Midbrain (tissue), 1 donor: ENCODE data around the gene KNDC1.
"Not testable (repeated sequence)": the region's sequence is repeated elsewhere in the genome, so short reads cannot be mapped to it uniquely, and the experiment has no call there.

ENCODE experiments used
- DNase-seq: peaks from one replicate; lab custom pipeline; 2025; lab: John Stamatoyannopoulos, UW

KNDC1 gene

GRCh38 chr10:133224076-133224475, 64.1 kb downstream of the KNDC1 start:
- no peak for DNase-seq

DNA sequence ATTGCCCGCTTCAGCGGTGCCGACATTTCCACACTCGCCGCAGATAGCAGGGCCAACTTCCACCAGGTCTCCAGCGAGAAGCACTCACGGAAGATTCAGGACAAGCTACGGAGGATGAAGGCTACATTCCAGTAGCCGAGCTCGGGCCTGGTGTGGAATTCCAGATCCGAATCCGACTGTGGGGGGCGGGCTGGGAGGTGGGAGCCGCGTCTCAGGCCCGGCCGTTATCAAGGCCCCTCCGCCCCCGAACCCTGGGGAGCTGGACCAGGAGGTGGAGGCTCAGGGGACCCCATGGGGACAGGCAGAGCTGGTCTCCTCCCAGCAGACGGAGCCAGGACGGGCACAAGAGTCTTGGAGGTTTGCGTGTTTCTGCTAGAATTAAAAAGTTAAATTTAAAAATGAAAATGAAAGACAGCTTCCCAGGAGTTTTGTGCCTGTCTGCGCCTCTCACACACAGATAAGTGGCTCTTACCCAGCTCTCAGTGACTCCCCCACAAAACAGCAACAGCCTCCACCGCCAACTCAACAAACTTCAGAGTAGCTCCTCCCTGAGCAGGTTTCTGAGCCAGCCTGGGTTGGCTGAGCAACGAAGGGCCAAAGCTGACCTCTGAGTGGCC, 64.8 kb downstream of the KNDC1 start:
- peak; percentile 20 for DNase-seq

DNA sequence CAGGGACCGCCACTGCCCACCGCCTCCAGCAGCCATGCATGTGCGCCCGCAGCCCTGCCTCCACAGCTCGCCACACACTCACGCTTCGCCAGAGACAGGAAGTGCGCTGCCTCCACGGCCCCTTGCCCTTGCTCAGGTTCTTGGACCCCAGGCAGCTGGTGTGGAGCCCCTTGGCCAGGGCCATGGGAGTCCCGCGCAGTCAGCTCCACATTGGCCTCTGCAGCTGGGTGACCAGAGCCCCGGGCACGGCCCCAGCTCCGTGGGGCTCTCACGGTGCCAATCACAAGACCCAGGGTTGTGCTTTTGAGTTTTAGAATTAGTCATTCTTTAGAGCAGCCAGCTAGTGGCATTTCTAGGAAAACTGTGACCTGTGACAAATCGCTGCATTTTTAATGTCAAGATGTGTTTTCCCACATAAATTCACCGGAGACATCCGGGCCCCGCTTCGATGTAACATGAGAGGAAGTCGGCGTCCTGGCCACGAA, 65.7 kb downstream of the KNDC1 start:
- peak; percentile 12 for DNase-seq

DNA sequence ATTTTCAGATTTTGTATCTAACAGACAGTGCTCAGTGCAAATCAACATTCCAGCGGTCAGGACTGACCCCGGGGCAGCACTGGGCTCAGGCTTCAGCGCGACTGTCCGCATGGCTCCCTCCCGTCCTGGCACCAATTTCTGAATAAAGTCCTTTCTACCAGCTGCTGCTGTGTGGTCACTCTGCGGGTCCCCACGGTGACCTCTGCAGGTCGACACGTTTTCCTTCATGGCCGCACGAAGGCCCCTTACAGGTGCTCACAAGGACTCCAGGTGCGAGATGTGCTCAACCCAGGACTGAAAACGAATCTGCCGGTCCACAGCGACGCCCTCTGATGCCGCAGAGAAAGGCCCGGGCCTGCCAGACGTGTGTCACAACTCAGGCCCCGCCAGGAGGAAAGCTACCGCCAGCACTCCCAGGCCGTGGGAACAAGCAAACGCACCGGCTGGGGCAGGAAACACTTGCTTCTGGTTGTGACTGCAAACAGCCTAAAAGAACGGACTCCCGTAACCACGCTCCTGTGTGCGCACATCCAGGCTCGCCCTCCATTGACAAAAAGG, 66.3 kb downstream of the KNDC1 start:
- DNase-seq, result no peak

DNA sequence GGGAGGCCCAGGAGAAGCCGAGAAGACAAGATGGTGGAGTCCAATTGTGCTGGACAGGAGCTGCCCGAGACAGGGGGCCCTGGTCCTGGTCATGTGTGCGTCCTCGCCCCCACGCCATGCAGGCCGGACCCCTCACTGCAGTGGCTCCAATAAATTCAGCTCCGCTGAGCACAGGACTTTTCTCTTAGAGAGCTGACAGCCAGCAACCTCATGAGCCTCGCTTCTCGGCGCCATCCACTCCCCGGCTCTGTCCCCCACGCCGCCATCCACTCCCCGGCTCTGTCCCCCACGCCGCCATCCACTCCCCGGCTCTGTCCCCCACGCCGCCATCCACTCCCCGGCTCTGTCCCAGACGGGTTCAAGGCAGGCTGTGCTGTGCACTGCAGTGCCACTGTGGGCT, 67.2 kb downstream of the KNDC1 start:
- DNase-seq, result no peak

DNA sequence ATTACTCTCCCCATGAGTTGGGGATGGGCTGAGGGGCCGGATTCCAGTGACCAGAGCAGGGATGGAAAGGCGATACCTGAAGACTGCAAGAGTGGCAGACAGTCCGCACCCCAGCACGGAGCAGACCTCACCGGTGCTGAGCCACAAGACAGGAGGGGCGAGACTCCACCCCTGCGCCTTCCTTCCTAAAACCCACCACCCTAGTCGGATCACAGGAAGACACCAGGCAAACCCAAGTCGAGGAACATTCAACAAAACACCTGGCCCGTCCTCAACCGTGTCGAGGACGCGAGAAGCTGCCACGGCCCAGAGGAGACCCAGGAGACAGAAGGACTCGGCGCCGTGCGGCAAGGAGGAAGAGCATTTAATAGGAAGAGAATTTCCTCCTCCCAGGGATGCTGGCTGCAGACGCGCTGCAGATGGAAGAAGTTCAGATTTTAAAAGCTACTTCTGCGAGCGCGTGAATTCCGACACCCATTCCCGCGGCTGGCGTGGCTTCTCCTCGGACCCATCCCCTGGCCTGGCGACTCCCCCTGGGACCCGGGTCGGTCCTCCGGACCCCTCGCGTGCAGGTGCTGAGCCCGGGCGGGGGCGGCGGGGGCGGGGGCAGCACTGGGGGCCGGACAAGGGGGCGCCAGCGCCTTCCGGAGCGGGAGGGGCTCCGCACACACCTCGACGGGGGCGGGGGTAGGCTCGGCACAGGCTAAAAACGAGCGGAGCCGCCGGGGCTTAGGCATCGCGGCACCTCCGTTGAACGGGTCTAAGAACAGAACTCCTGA, 69.4 kb downstream of the KNDC1 start:
- no peak for DNase-seq

- no peak for DNase-seq
Measured at GRCh38 chr10:133230044-133230361, 70.0 kb downstream of the KNDC1 start, which contains the start of gene UTF1. Gene UTF1, plus strand, starts transcription at chr10:133230217. Its CDS starts 72 bp downstream, at chr10:133230289.

GRCh38 chr10:133230387-133231195, 70.6 kb downstream of the KNDC1 start:
- DNase-seq, result no peak

DNA sequence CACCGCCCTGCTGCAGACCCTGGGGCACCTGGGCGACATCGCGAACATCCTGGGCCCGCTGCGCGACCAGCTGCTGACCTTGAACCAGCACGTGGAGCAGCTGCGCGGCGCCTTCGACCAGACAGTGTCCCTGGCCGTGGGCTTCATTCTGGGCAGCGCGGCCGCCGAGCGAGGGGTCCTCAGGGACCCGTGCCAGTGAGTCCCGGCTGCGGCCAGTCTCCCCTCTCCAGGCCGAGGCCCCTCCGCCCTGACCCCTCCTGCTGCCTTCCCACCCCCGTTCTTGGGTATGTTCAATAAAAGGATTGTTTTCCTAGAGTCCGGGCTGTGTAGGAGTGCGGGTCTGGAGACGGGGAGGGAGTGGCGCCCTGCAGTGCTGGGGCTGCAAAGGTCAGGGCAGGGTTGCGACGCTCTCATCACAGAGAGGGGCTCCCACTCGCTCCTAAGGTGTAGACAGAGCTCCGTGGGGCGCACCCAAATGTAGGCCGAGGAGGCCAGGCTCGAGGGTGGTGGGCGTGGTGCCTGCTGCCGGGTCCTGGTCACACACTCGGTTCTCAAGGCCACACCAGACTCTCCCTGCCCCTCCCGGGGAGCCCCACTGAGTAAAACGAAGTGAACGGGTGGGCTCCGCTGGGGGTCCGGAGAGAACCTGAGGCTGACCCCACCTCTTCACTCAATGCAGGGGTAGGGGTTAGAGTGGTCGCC, 71.4 kb downstream of the KNDC1 start:
- no peak for DNase-seq

DNA sequence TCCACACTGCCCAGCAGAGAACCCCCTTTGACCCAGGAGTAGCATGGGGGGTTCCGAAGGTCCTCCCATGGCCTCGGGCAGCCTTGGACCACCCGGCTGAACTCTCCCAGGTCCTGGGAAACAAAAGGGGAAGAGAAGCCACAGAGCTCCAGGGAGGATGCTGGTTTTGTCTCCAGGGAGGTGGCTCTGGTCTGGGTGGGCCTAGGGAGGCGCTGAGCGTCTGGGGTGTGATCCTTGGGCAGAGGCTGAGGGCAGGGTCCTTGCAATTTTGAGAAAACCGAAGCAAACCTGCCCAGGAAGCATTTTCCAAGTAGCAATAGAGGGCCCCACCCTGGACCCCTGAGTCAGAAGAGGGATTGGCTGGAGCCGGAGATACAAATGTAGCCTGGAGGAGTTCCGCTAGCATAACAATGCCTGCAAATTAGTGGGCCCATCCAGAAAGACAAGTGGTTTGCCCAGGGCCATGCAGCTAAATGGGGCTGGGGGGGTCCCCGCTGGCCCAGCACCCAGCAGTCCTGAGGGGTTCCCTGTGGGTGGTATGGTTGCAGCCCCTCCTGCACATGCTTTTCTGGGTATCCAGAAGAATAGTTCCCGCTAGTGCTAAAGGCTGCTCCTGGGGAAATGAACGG, 72.0 kb downstream of the KNDC1 start:
- no peak for DNase-seq

- DNase-seq, result not testable (repeated sequence)
Measured at GRCh38 chr10:133234796-133235195, 74.8 kb downstream of the KNDC1 start.

DNA sequence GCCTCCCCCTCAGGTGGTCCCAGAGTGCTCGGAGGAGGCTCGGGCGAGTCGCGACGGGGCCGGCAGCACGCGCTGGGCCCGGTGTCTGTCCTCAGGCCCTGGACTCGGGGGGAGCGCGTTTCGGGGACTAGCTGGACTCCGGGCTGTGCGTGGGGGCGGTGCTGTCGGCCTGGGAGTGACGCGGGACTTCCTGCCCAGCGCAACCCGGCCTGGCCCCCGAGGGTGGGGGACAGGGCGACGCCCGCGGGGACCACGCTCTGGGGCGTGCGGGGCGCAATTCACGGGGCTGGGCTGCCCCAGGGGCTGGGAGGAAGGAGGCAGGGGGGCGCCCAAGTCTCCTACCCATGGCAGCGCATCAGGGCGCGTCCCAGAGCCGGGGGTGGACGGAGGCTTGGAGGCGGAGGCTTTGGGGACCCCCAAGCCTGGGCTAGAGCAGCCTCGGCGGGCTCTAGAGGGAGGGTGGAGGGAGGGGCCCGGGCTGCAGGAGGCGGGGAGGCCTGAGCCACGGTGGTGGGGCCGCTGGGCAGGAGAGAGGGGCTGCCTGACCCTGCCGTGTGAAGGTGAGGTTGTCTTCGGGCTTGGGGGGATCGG, 75.3 kb downstream of the KNDC1 start:
- DNase-seq, result no peak

DNA sequence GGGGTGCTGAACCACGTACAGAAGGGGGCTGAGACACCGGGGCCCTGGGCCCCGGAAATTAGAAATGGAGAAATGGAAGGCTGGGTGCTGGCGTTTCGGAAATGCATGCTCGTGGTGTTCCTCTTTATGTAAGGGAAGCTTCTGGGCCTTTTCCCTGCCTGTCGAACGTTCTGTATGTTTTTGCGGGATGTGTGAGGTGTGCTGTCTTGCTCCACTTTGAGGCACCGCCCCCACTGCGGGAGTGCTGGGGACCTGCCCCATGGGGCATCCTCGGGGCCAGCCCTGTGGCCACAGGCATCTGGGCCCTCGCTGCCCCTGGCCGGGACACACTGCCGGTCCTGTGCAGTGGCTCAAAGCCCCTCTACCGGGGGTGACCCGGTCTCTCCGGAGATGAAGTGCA, 75.9 kb downstream of the KNDC1 start:
- DNase-seq, result no peak

- DNase-seq, result no peak
Measured at GRCh38 chr10:133236401-133237240, 76.6 kb downstream of the KNDC1 start.

GRCh38 chr10:133237241-133237587, 77.2 kb downstream of the KNDC1 start:
- no peak for DNase-seq

- DNase-seq, result no peak
Measured at GRCh38 chr10:133237588-133238465, 77.8 kb downstream of the KNDC1 start, which contains the start of gene VENTX. Gene VENTX, plus strand, starts transcription at chr10:133237855. Its CDS starts 60 bp downstream, at chr10:133237915.

GRCh38 chr10:133238466-133238804, 78.4 kb downstream of the KNDC1 start:
- no peak for DNase-seq

- no peak for DNase-seq
Measured at GRCh38 chr10:133239990-133240389, 80.0 kb downstream of the KNDC1 start.
